Measurements from ENCODE around the gene HOXC10.

The HOXC10 gene

DNA sequence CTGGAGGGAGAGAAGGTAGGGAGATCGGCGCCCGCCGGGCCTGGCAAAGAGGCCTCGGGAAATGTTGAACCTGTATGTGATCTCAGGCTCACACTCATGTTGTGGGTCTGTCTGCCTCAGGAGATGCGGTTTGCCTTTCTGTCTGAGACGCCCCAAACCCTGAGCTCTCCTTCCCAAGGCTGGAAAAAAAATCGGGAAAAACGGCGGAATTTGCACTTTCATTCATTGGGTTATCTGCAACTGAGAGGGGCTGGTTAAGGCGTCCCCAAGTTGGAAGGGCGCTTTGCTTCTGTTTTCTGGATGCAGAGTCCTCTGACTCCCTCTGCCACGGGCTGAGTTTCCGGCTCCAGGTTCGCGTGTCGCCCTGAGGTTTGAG is 10.0 kb downstream of the HOXC10 start:
- H3K4me3 ChIP-seq (ENCODE audit: low read depth, low read length) = no peak overlapping the region; the same call in 1 of the 2 replicates
- TF ChIP-seq, protein P1, sequence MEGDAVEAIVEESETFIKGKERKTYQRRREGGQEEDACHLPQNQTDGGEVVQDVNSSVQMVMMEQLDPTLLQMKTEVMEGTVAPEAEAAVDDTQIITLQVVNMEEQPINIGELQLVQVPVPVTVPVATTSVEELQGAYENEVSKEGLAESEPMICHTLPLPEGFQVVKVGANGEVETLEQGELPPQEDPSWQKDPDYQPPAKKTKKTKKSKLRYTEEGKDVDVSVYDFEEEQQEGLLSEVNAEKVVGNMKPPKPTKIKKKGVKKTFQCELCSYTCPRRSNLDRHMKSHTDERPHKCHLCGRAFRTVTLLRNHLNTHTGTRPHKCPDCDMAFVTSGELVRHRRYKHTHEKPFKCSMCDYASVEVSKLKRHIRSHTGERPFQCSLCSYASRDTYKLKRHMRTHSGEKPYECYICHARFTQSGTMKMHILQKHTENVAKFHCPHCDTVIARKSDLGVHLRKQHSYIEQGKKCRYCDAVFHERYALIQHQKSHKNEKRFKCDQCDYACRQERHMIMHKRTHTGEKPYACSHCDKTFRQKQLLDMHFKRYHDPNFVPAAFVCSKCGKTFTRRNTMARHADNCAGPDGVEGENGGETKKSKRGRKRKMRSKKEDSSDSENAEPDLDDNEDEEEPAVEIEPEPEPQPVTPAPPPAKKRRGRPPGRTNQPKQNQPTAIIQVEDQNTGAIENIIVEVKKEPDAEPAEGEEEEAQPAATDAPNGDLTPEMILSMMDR (IDR thresholded peaks at IDR 0.05; ENCODE audit: low read depth, low read length, missing control alignments) = no peak
- no peak for DNase-seq (ENCODE audit: low read depth)

DNA sequence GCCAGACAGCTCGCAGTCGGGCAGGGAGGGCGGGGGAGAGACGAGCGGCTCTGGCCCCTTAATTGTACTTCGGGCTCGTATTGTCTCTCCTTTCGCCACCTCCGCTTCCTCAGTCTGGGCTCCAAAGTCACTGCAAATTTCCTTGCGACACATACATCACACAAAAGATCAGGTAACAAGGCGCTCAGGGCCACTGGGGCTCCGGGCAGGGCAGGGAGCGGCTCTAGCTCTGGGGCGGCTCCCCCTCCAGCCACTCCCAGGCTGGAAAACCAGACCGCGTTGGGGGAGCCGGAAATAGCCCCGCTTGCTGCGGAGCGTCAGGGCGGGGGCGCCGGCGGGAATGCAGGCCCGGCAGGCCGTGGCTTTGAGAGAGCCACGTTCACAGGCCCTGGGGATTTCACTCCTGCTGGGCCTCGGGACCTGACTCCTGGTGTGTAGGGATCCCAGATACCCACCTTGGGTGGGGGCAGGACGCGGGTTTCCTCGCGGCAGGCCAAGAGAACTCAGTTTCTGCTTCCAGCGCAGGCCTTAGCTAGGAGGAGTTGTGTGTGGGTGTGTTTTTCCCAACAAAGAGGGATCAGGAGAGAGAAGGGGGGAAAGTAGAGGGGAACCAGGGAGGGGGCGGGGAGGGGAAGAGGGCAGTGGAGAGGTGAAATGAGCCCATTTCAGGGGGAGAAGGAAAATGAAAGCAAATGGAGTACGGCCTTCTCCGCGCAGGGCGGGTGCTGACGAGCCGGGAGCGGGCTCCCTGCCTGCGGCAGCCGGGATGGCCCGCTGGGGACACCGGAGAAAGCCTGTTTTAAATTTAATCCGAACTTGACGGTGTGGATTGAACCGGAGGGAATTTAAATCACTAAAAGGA is 10.7 kb downstream of the HOXC10 start:
- TF ChIP-seq, protein P1 (IDR thresholded peaks at IDR 0.05; ENCODE audit: low read depth, low read length, missing control alignments) = no peak
- peak overlapping the region; percentile 43 for H3K4me3 ChIP-seq (ENCODE audit: low read depth, low read length)
- DNase-seq (ENCODE audit: low read depth) = no peak

- DNase-seq (ENCODE audit: low read depth) = no peak
- peak overlapping the region; percentile 43 for H3K4me3 ChIP-seq (ENCODE audit: low read depth, low read length)
- TF ChIP-seq, protein P1 (IDR thresholded peaks at IDR 0.05; ENCODE audit: low read depth, low read length, missing control alignments) = no peak
Measured at GRCh38 chr12:53996240-53997203, 11.6 kb downstream of the HOXC10 start.

DNA sequence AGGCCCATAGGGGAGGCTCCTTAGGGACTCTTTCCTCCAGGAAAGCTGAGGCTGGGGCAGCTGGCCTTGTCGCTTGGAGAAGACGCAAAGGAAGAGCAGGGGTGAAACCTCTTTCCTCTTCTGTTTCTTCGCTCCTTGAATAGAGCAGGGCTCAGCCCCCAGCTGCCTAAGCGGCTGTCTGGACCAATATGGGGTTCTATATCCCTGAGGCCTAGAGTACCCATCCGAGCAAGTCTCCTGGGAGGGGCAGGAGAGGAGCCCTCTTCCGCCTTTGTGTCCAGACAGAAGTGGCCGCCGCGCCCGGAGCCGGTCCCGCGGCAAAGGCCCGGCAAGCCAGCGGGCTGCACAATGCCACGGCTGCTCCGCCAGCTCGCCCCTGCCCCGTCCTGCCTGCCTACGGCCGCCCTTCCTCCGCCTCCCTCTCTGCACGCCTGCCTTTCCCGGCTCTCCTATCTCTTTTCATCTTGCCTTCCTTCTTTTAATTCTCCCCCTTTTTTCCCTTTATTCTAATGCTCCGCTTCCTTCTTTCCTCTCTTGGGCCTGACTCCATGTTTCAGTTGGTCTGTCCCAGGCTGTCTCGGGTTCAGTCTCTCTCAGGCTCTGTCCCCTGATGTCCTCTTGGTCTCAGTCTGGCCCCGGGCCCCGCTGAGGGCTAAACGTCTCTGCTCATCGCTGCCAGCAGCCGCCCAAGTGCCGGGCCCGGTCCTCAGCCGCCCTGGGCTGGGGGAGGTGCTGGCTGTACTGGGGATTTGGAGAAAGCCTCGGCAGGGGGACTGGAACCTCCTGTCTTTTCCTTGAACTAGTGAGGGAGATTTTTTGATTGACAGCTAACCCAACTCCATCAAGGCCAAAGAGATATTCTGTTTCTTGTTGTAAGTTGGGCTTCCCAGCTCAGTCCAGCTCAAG is 12.5 kb downstream of the HOXC10 start:
- TF ChIP-seq, protein P1 (IDR thresholded peaks at IDR 0.05; ENCODE audit: low read depth, low read length, missing control alignments) = no peak
- DNase-seq (ENCODE audit: low read depth) = no peak
- H3K4me3 ChIP-seq (ENCODE audit: low read depth, low read length) = no peak overlapping the region

- no peak for DNase-seq (ENCODE audit: low read depth)
- no peak overlapping the region for H3K4me3 ChIP-seq (ENCODE audit: low read depth, low read length)
- TF ChIP-seq, protein P1 (IDR thresholded peaks at IDR 0.05; ENCODE audit: low read depth, low read length, missing control alignments) = no peak
Measured at GRCh38 chr12:53998110-53998899, 13.4 kb downstream of the HOXC10 start.

GRCh38 chr12:53998900-53999236 is 13.9 kb downstream of the HOXC10 start:
- no peak overlapping the region for H3K4me3 ChIP-seq (ENCODE audit: low read depth, low read length)
- no peak for DNase-seq (ENCODE audit: low read depth)
- TF ChIP-seq, protein P1 (IDR thresholded peaks at IDR 0.05; ENCODE audit: low read depth, low read length, missing control alignments) = no peak

Data from GM12864 (cell line).